KOPT-K1 (cell line): Measurements from ENCODE around the gene GFRA1.

ENCODE experiments used
- H3K27ac ChIP-seq: fragments of 200-600 bp; sonication (generic); 2 replicates; pipeline ENCODE4 v1.5.1; 2016; ENCODE audit warnings: antibody characterized with exemption, mild to moderate bottlenecking, low read depth, low read length; ENCODE audit not compliant: poor library complexity, severe bottlenecking
- H3K36me3 ChIP-seq: fragments of 200-600 bp; sonication (generic); 2 replicates; pipeline ENCODE4 v1.5.1; 2017; ENCODE audit warnings: antibody characterized with exemption, mild to moderate bottlenecking, low read length, moderate library complexity; ENCODE audit not compliant: insufficient read depth
- H3K9me3 ChIP-seq: fragments of 200-600 bp; sonication (generic); 2 replicates; pipeline ENCODE4 v1.5.1; 2017; ENCODE audit warnings: antibody characterized with exemption, low read length, mild to moderate bottlenecking; ENCODE audit not compliant: insufficient read depth, poor library complexity, severe bottlenecking

The GFRA1 gene

GRCh38 chr10:116237970-116238369, 35.0 kb downstream of the GFRA1 start:
- no peaks in the 10 kb centered on the region for H3K9me3 ChIP-seq
- no peak overlapping the region for H3K27ac ChIP-seq

GRCh38 chr10:116237260-116237659, 35.7 kb downstream of the GFRA1 start:
- no peaks in the 10 kb centered on the region for H3K36me3 ChIP-seq
- H3K9me3 ChIP-seq: no peaks in the 10 kb centered on the region
- no peak overlapping the region for H3K27ac ChIP-seq

More at GRCh38 chr10:116237970-116238369, 35.0 kb downstream of the GFRA1 start:
- H3K36me3 ChIP-seq: no peaks in the 10 kb centered on the region

GRCh38 chr10:116233230-116233629, 39.8 kb downstream of the GFRA1 start:
- H3K27ac ChIP-seq: no peak overlapping the region
- H3K9me3 ChIP-seq: no peaks in the 10 kb centered on the region
- no peaks in the 10 kb centered on the region for H3K36me3 ChIP-seq

- Histone ChIP-seq H3K27ac (no peak overlapping the region), H3K9me3 (no peaks in the 10 kb centered on the region), H3K36me3 (no peaks in the 10 kb centered on the region)
These were observed 40.4 kb downstream of the GFRA1 start for GRCh38 chr10:116232613-116233012.

GRCh38 chr10:116226766-116227165, 46.2 kb downstream of the GFRA1 start:
- Histone ChIP-seq H3K9me3 (no peaks in the 10 kb centered on the region), H3K36me3 (no peaks in the 10 kb centered on the region), H3K27ac (no peak overlapping the region)

GRCh38 chr10:116226053-116226452, 47.0 kb downstream of the GFRA1 start:
- no peak overlapping the region for H3K27ac ChIP-seq
- H3K9me3 ChIP-seq: no peaks in the 10 kb centered on the region
- no peaks in the 10 kb centered on the region for H3K36me3 ChIP-seq

GRCh38 chr10:116223289-116223688, 49.7 kb downstream of the GFRA1 start:
- H3K9me3 ChIP-seq: no peaks in the 10 kb centered on the region
- H3K27ac ChIP-seq: no peak overlapping the region
- H3K36me3 ChIP-seq: no peaks in the 10 kb centered on the region

- Histone ChIP-seq H3K27ac (no peak overlapping the region), H3K9me3 (no peaks in the 10 kb centered on the region), H3K36me3 (no peaks in the 10 kb centered on the region)
These were observed 52.0 kb downstream of the GFRA1 start for GRCh38 chr10:116221053-116221452.

GRCh38 chr10:116216676-116217075, 56.3 kb downstream of the GFRA1 start:
- Histone ChIP-seq H3K9me3 (no peaks in the 10 kb centered on the region), H3K36me3 (no peaks in the 10 kb centered on the region), H3K27ac (no peak overlapping the region)

GRCh38 chr10:116215651-116216050, 57.4 kb downstream of the GFRA1 start:
- Histone ChIP-seq H3K36me3 (no peaks in the 10 kb centered on the region), H3K27ac (no peak overlapping the region), H3K9me3 (no peaks in the 10 kb centered on the region)

- Histone ChIP-seq H3K36me3 (no peaks in the 10 kb centered on the region), H3K9me3 (no peaks in the 10 kb centered on the region), H3K27ac (no peak overlapping the region)
These were observed 61.3 kb downstream of the GFRA1 start for GRCh38 chr10:116211682-116212081.

GRCh38 chr10:116210588-116211346, 62.2 kb downstream of the GFRA1 start:
- Histone ChIP-seq H3K27ac (no peak overlapping the region), H3K9me3 (no peaks in the 10 kb centered on the region), H3K36me3 (no peaks in the 10 kb centered on the region)

GRCh38 chr10:116209781-116210180, 63.2 kb downstream of the GFRA1 start:
- Histone ChIP-seq H3K9me3 (no peaks in the 10 kb centered on the region), H3K36me3 (no peaks in the 10 kb centered on the region), H3K27ac (no peak overlapping the region)

- no peak overlapping the region for H3K27ac ChIP-seq
- no peaks in the 10 kb centered on the region for H3K36me3 ChIP-seq
- no peaks in the 10 kb centered on the region for H3K9me3 ChIP-seq
These were observed 63.9 kb downstream of the GFRA1 start for GRCh38 chr10:116208956-116209567.

GRCh38 chr10:116207690-116208089, 65.3 kb downstream of the GFRA1 start:
- H3K9me3 ChIP-seq: no peaks in the 10 kb centered on the region
- no peaks in the 10 kb centered on the region for H3K36me3 ChIP-seq
- no peak overlapping the region for H3K27ac ChIP-seq

GRCh38 chr10:116203661-116204060, 69.3 kb downstream of the GFRA1 start:
- Histone ChIP-seq H3K9me3 (no peaks in the 10 kb centered on the region), H3K36me3 (no peaks in the 10 kb centered on the region), H3K27ac (no peak overlapping the region)
